ENCODE results near the gene KIAA1586.
"Not testable (repeated sequence)": the region's sequence is repeated elsewhere in the genome, so short reads cannot be mapped to it uniquely, and the experiment has no call there.

KIAA1586 gene

DNA sequence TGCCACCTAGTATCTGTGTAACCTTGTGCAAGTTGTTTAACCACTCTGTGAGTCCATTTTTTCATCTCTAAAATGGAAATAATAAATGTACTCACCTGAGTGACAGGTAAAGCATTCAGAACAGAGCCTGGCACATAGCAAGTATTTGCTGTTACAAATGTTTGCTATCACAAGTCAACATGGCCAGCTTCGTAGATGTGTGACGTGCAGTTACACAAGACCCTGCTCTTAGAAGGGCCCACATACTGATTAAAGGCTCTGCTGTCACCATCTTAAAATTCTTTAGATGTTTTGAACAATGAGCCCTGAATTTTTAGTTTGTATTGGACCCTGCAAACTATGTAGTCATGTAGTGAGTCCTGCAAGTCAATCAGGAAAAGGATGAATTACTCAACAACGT, 40.4 kb upstream of the KIAA1586 start:
- ChIA-PET POLR2A (no interaction called here), CTCF (no interaction called here)
- no peak for TF ChIP-seq PKNOX1 (IDR thresholded peaks at IDR 0.05)
- no peak for TF ChIP-seq CTBP1 (IDR thresholded peaks at IDR 0.05; ENCODE audit: borderline replicate concordance)
- no peak for TF ChIP-seq NFRKB (IDR thresholded peaks at IDR 0.05)
- TF ChIP-seq SUZ12 (IDR thresholded peaks at IDR 0.05) = no peak
- no peak for TF ChIP-seq FOXM1 (IDR thresholded peaks at IDR 0.05; ENCODE audit: borderline replicate concordance)
- TF ChIP-seq BHLHE40 (IDR thresholded peaks at IDR 0.05; ENCODE audit: borderline replicate concordance) = no peak
- TF ChIP-seq ELF4 (IDR thresholded peaks at IDR 0.05) = no peak
- no peak for TF ChIP-seq L3MBTL2 (conservative IDR thresholded peaks at IDR 0.05)
- no peak for TF ChIP-seq HDGF (IDR thresholded peaks at IDR 0.05; ENCODE audit: borderline replicate concordance)
- TF ChIP-seq LEF1 (IDR thresholded peaks at IDR 0.05; ENCODE audit: borderline replicate concordance) = no peak
- no peak for TF ChIP-seq ARNT (IDR thresholded peaks at IDR 0.05)
- TF ChIP-seq FOXA1 (IDR thresholded peaks at IDR 0.05) = no peak
- no peak for TF ChIP-seq ZNF384 (IDR thresholded peaks at IDR 0.05)
- DNase-seq (ENCODE audit: extremely low spot score) = no peak

- DNase-seq (ENCODE audit: extremely low spot score); CTCF ChIA-PET; POLR2A ChIA-PET: not testable (repeated sequence)
Measured at GRCh38 chr6:57008069-57008468, 38.4 kb upstream of the KIAA1586 start.

DNA sequence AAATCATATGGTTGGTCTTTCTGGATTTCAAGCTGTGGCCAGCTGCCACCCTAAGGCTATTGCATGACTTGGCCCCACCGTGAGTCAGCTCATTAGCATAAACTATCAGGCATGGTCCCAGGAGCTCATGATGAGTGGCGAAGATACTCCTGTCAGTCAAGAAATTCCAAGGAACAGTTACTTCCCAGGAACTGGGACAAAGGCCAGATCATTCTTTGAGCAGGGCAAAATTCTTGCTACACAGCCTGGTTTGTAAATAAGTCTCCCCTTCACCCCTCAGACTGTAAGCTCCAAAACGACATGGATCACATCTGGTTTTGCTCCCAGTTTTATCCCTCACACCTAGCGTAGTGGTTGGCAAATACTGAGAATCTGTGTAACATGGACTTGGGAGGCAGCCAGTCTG, 33.0 kb upstream of the KIAA1586 start:
- TF ChIP-seq HDGF (IDR thresholded peaks at IDR 0.05; ENCODE audit: borderline replicate concordance) (no peak), BHLHE40 (IDR thresholded peaks at IDR 0.05; ENCODE audit: borderline replicate concordance) (no peak), PKNOX1 (IDR thresholded peaks at IDR 0.05) (peak; percentile 47; the same call in 1 of the 2 replicates)
- no peak for DNase-seq (ENCODE audit: extremely low spot score)
- ChIA-PET CTCF (no interaction called here), POLR2A (interaction anchor here (1.1 kb wide), 1 partner anchor 58 kb away, joined by 4 read pairs; the partner anchor contains the start of gene BEND6)

- DNase-seq (ENCODE audit: extremely low spot score) = no peak
- ChIA-PET CTCF (no interaction called here), POLR2A (no interaction called here)
- TF ChIP-seq SP1 (IDR thresholded peaks at IDR 0.05) = no peak
- no peak for TF ChIP-seq ELF4 (IDR thresholded peaks at IDR 0.05)
- TF ChIP-seq PKNOX1 (IDR thresholded peaks at IDR 0.05) = no peak
- no peak for TF ChIP-seq ZNF384 (IDR thresholded peaks at IDR 0.05)
- TF ChIP-seq FOXM1 (IDR thresholded peaks at IDR 0.05; ENCODE audit: borderline replicate concordance) = no peak
- no peak for TF ChIP-seq L3MBTL2 (conservative IDR thresholded peaks at IDR 0.05)
- no peak for TF ChIP-seq NFRKB (IDR thresholded peaks at IDR 0.05)
- no peak for TF ChIP-seq SUZ12 (IDR thresholded peaks at IDR 0.05)
- TF ChIP-seq HDGF (IDR thresholded peaks at IDR 0.05; ENCODE audit: borderline replicate concordance) = no peak
- TF ChIP-seq LEF1 (IDR thresholded peaks at IDR 0.05; ENCODE audit: borderline replicate concordance) = no peak
- no peak for TF ChIP-seq TARDBP (IDR thresholded peaks at IDR 0.05)
- TF ChIP-seq CTBP1 (IDR thresholded peaks at IDR 0.05; ENCODE audit: borderline replicate concordance) = no peak
- no peak for TF ChIP-seq ARNT (IDR thresholded peaks at IDR 0.05)
- no peak for TF ChIP-seq FOXA1 (IDR thresholded peaks at IDR 0.05)
- TF ChIP-seq BHLHE40 (IDR thresholded peaks at IDR 0.05; ENCODE audit: borderline replicate concordance) = no peak
- TF ChIP-seq FOXK2 (IDR thresholded peaks at IDR 0.05) = no peak
Measured at GRCh38 chr6:57017069-57017468, 29.4 kb upstream of the KIAA1586 start.

GRCh38 chr6:57017841-57018240, 28.7 kb upstream of the KIAA1586 start:
- no peak for DNase-seq (ENCODE audit: extremely low spot score)
- TF ChIP-seq ARNT (IDR thresholded peaks at IDR 0.05) = no peak
- ChIA-PET POLR2A (no interaction called here), CTCF (no interaction called here)

DNA sequence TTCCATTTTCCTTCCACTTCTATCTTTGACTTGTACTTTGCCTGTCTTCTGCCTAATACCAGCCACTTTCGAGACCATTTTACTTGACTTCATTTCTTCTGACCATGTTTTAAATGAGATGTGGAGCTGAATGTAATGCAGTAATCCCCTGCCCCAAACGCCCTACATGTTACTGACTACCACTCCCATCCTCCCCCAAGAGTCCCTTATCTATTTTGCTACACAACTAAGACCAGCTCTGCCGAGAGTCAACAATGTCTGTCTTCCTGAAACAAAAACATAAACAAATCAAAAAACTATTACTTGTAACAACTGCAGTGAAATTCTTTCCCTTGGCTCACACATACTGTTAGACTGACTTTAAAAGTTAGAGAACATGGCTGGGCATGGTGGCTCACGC, 27.1 kb upstream of the KIAA1586 start:
- POLR2A ChIA-PET = no interaction called here
- no peak for TF ChIP-seq NFRKB (IDR thresholded peaks at IDR 0.05)
- no peak for TF ChIP-seq LEF1 (IDR thresholded peaks at IDR 0.05; ENCODE audit: borderline replicate concordance)
- no peak for TF ChIP-seq FOXA1 (IDR thresholded peaks at IDR 0.05)
- TF ChIP-seq HDGF (IDR thresholded peaks at IDR 0.05; ENCODE audit: borderline replicate concordance) = no peak
- no peak for TF ChIP-seq L3MBTL2 (conservative IDR thresholded peaks at IDR 0.05)
- TF ChIP-seq FOXK2 (IDR thresholded peaks at IDR 0.05) = no peak
- TF ChIP-seq PKNOX1 (IDR thresholded peaks at IDR 0.05) = no peak
- no peak for TF ChIP-seq ZNF384 (IDR thresholded peaks at IDR 0.05)
- no peak for TF ChIP-seq FOXM1 (IDR thresholded peaks at IDR 0.05; ENCODE audit: borderline replicate concordance)
- CTCF ChIA-PET = interaction anchor here (2.3 kb wide), 1 partner anchor 64 kb away, joined by 5 read pairs; the partner anchor contains the start of gene BEND6
- no peak for DNase-seq (ENCODE audit: extremely low spot score)
